CD4-positive, alpha-beta T cell treated with Interleukin-4 for 1 hour (primary cell): Measurements from ENCODE around the gene BBC3.
"Not testable (repeated sequence)": the region's sequence is repeated elsewhere in the genome, so short reads cannot be mapped to it uniquely, and the experiment has no call there.

ENCODE experiments used
- DNase-seq, 2 donors: peaks; one replicate each; pipeline ENCODE4 v3.0.0-alpha.2; 2020 to 2022

Gene BBC3

DNA sequence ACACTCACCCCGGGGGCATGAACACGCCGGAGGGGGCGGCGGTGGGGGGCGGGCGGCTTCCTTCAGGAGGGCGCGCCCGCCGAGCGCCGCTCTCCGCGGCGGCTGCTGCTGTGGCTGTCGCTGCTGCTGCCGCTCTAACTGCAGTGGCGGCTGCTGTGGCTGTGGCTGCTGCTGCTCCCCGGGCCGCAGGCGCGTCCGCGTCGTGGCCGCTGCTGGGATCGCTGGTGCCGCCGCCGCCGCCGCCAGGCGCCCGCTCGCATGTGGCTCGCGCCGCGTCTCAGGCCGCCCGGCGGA is at the start of gene BBC3:
TSS of gene BBC3 (minus strand) at position 279 of the 294 bp plus-strand sequence. CDS start 2,768 bp downstream, outside the sequence.
- DNase-seq: no peak

GRCh38 chr19:47280183-47280797 is 49.3 kb upstream of the BBC3 start:
- DNase-seq: peak; percentile 53 to 61

DNA sequence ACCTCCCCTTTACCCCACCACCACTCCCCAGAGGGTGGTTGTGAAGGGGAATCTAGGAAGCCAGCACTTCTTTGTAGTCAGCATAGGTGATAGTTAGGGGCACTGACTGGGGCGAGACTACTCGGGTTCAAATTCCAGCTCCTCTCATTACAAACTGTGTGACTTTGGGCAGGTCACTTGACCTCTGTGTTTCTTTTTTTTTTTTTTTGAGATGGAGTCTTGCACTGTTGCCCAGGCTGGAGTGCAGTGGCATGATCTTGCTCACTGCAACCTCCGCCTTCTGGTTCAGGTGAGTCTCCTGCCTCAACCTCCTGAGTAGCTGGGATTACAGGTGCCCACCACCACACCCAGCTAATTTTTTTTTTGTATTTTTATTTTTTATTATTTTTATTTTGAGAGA is 45.5 kb upstream of the BBC3 start:
- not testable (repeated sequence) for DNase-seq

DNA sequence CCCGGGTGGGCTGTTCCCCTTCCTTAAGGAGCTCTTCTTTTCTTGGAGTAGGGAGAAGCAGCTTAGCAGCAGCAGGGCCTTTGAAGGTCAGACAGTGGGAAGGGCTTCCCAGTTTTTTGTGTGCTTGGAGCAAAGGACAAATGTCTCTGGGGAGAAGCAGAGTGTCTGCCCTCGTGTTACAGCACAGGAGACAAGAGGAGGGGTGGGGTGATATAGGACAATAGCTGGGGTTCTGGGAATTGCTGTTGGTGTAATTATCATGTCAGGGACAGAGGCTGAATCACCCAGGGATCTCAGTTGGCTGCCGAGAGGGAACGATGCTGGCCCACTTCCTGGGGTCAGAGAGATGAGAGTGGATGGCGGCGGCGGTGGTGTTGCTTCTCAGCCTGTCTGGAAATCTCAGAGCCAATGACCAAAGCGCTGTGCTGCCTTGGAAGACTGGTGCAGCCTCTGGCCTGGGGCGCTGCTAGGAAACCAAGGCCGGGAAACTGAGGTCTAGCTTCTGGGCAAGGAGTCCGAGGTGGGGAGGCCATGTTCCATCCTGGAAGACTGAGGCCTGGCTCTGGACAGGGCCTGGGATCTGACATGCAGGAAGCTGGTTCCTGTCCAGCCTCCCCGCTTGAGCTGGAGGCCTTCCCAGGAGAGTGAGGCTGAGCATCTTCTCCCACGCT is 44.9 kb upstream of the BBC3 start:
- no peak for DNase-seq

DNA sequence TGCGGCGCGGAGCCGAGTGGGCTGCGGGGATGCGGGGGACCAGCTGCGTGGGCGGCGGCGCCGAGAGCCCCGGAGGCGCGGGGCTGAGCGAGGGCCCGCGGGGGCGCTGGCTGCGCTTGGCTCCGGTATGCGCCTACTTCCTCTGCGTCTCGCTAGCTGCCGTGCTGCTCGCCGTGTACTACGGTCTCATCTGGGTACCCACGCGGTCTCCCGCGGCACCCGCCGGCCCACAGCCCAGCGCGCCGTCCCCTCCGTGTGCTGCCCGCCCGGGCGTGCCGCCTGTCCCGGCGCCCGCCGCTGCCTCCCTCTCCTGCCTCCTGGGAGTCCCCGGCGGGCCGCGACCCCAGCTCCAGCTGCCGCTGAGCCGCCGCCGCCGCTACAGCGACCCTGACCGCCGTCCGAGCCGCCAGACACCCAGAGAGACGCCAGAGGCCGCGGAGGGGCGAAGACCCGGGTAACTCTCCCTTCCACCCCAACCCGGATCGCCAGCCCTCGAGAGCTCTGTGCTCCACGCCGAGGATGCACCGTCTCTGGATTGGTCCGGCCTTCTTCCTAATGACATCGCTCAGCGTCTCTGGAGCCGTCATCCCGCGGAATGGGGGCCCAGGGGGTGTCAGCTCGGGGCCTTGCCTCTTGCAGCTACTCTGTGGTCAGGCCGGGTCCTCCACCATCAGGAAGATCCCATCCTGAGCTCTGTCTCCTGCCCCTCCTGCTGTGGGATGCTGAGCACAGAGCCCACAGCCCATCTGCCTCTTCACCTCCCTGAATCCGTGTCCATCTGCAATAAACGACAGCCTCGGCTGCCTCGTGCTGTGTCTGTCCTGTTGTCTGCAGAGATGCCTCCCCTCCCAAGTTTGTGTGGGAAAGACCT is 44.1 kb upstream of the BBC3 start:
- no peak for DNase-seq

GRCh38 chr19:47274071-47274890 is 43.3 kb upstream of the BBC3 start, which contains the start of gene INAFM1:
Gene INAFM1, plus strand, starts transcription at chr19:47274885. Its CDS starts 35 bp downstream, at chr19:47274920.
- peak; percentile 97 to 98 for DNase-seq

GRCh38 chr19:47273313-47274070 is 42.5 kb upstream of the BBC3 start:
- peak; percentile 92 to 93 for DNase-seq

GRCh38 chr19:47272448-47273312 is 41.7 kb upstream of the BBC3 start:
- no peak for DNase-seq

- DNase-seq: no peak
Observed at GRCh38 chr19:47271949-47272348, 41.0 kb upstream of the BBC3 start.

DNA sequence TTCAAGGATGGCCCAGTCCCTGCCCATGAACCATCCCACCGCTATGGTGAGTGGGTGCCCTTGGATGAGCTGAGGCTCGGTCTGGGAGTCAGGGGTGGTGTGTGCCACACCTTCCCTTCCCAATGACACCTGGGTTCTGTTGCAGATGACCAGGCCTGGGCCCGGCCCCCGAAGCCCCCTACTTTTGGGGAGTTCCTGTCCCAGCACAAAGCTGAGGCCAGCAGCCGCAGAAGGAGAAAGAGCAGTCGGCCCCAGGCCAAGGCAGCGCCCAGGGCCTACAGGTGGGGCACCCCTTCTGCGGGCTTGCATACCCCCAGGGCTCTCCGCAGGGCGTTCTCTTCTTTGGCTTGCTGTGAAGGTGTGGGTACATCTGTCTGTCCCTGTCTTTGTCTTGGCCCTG is 39.4 kb upstream of the BBC3 start:
- no peak for DNase-seq

- no peak for DNase-seq
Observed at GRCh38 chr19:47269596-47269995, 38.6 kb upstream of the BBC3 start.

DNA sequence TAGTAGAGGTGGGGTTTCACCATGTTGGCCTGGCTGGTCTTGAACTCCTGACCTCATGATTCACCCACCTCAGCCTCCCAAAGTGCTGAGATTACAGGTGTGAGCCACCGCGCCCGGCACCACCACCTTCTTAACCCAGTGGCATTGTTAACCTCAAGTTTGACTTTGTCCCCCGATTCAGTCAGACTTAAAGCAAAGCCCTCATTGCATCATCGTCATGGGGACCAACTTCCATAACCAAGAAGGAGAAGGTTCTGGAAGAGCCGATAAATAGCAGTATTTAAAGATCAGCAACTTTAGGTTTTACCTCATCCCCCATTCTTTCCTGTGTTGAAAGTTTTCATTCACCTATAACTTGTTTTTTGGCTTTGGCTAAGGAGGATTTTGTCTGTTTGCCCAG is 37.0 kb upstream of the BBC3 start:
- no peak for DNase-seq

- DNase-seq: no peak
Observed at GRCh38 chr19:47267350-47267759, 36.4 kb upstream of the BBC3 start.

GRCh38 chr19:47266401-47266941 is 35.5 kb upstream of the BBC3 start:
- no peak for DNase-seq

- no peak for DNase-seq
Observed at GRCh38 chr19:47264629-47265028, 33.6 kb upstream of the BBC3 start.

DNA sequence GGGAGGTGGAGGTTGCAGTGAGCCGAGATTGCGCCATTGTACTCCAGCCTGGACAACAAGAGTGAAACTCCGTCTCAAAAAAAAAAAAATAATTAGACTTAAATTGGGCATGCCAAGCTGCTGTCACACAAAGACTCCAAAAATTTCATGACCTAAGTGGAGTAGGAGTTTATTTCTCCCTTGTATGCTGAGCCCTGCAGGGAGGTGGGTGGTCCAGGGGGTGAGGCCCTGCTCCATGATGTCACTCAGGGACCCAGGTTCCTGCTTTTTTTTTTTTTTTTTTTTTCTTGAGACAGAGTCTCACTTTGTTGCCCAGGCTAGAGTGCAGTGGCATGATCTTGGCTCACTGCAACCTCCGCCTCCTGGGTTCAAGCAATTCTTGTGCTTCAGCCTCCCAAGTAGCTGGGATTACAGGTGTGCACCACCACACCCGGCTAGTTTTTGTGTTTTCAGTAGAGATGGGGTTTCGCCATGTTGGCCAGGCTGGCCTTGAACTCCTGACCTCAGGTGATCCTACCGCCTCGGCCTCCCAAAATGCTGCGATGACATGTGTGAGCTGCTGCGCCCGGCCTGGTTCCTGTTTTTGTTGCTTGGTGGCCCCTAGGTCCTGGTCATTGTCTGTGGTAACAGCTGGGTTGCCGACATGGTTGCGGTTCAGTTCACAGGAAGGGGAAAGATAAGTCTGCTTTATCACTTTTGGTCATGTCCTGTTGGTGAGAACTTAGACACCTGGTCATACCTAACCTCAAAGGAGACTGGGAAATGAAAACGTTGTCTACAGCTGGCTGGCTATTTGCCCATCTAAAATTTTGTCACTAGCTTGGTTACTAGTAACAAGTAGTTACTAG is 31.2 kb upstream of the BBC3 start:
- peak in 1 of 2 donors; percentile 67 for DNase-seq

- no peak for DNase-seq
Observed at GRCh38 chr19:47260476-47260875, 29.5 kb upstream of the BBC3 start.

DNA sequence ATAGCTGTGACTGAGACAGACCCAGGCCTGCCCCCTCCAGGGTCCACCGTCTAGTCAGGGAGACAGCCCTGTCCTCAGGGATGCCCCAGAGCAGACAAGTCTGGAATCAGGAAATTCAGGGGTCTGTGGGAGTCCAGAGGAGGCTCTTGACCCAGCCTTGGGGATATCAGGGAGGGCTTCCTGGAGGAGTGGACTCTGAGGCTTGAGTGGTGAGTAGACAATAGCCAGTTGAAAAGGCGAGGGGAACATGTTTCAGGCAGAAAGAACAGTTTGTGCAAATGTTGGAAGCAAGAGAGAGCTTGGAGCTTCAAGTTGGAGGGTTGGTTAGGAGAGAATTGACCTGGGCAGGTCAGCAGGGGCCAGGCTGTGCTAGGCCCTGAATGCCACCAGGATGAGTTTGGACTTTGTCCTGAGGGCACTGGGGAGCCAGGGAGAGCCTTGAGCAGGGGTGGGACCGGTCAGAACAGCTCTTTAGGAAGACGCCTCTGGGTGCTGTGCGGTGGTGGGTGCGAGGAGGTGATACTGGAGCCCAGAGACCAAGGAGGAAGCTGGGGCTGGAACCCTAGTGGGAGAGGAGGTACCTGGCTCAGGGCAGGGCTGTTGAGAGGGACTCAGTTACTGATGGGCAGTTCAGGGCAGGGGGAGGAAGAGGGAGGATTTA is 28.0 kb upstream of the BBC3 start:
- DNase-seq: no peak

- DNase-seq: no peak
Observed at GRCh38 chr19:47258434-47258833, 27.4 kb upstream of the BBC3 start.
